K562 (cell line): ENCODE results near the gene PACC1. TPM values are rescaled to one million over a fixed set of nuclear protein-coding genes. Genes with fewer than 3 reads are reported as not detected.

Experiments
- BRF1 ChIP-seq: IDR thresholded peaks from 3 replicates; pipeline ENCODE4 v1.6.1; 2011; ENCODE audit warnings: borderline replicate concordance, mild to moderate bottlenecking; ENCODE audit not compliant: insufficient read length; ENCODE audit errors: extremely low read depth
- FOXA3 ChIP-seq, 2 experiments: fragments of 450-650 bp in 1 of 2; sonication (generic) in 1 of 2; formaldehyde crosslinking; IDR thresholded peaks in 1 of 2; conservative IDR thresholded peaks in 1 of 2; 2 replicates each; pipeline versions ENCODE4 v1.4.0 to v1.8.0; 2020 to 2022; ENCODE audit warnings: mild to moderate bottlenecking in 2 of 2, missing genetic modification reagents in 1 of 2
- MTA1 ChIP-seq: fragments of 450-650 bp; IDR thresholded peaks from 2 replicates; pipeline ENCODE4 v1.6.1; 2017; ENCODE audit warnings: borderline replicate concordance
- MTF1 ChIP-seq: fragments of 250-450 bp; sonication (Bioruptor Pico); IDR thresholded peaks from 2 replicates; pipeline ENCODE4 v1.9.0; 2021; ENCODE audit warnings: moderate library complexity, mild to moderate bottlenecking, inconsistent platforms, borderline replicate concordance
- SAP30 ChIP-seq: fragments of 200-600 bp; sonication (generic); IDR thresholded peaks from 2 replicates; pipeline ENCODE4 v1.6.1; 2012; ENCODE audit warnings: borderline replicate concordance, low read depth, mild to moderate bottlenecking, moderate library complexity, low read length, control low read depth, inconsistent platforms; ENCODE audit not compliant: insufficient read depth, poor library complexity, severe bottlenecking
- TAL1 ChIP-seq: fragments of 450-650 bp; IDR thresholded peaks from 2 replicates; pipeline ENCODE4 v1.6.1; 2016; ENCODE audit warnings: mild to moderate bottlenecking
- TRIM24 ChIP-seq, 2 experiments: fragments of 450-650 bp; IDR thresholded peaks; 2 replicates each; pipeline ENCODE4 v1.6.1; 2016
- ZNF121 ChIP-seq: sonication (generic); formaldehyde crosslinking; conservative IDR thresholded peaks from 2 replicates; pipeline ENCODE4 v1.8.0; 2022; ENCODE audit warnings: missing genetic modification reagents
- ZNF311 ChIP-seq: fragments of 250-450 bp; sonication (Bioruptor Pico); IDR thresholded peaks from 2 replicates; pipeline ENCODE4 v1.4.0; 2020; ENCODE audit warnings: mild to moderate bottlenecking, moderate library complexity
- polyA plus RNA-seq, 8 experiments: library from polyadenylated mRNA; depleted of rRNA in 4 of 8; stranded (reverse) in 5 of 8; unstranded in 3 of 8; fragments of >200 nt; fragmentation: Nextera tagmentation in 2 of 8; fragmentation: Illumina TruSeq in 1 of 8; extraction: Ambion mirVana in 2 of 8; extraction: Trizol in 1 of 8; gene quantifications; 2 replicates each; pipeline versions ENCODE4 v1.2.1 to v1.2.3, GENCODE V29; 2011 to 2014; ENCODE audit warnings: inconsistent platforms in 1 of 8, missing spikeins in 1 of 8
- total RNA-seq, 7 experiments: library from RNA; depleted of rRNA in 6 of 7; stranded (reverse); fragments of >200 nt in 6 of 7; fragmentation: Illumina TruSeq in 2 of 7; extraction: Trizol in 2 of 7; gene quantifications; 2 replicates each; pipeline versions ENCODE4 v1.2.1 to v1.2.3, GENCODE V29; 2011 to 2021; ENCODE audit warnings: low replicate concordance in 1 of 7
- TF ChIP-seq, protein P1 (sequence below): fragments of 250-450 bp; sonication (Bioruptor Pico); IDR thresholded peaks from 2 replicates; pipeline ENCODE4 v1.8.0; 2021; ENCODE audit warnings: moderate library complexity, mild to moderate bottlenecking, inconsistent platforms
- TF ChIP-seq, protein P2 (sequence below): fragments of 450-650 bp; IDR thresholded peaks from 2 replicates; pipeline ENCODE4 v1.6.1; 2016; ENCODE audit warnings: missing biosample characterization, missing genetic modification characterization
- TF ChIP-seq, protein P3 (sequence below): fragments of 450-650 bp; IDR thresholded peaks from one replicate; pipeline ENCODE4 v1.6.1; 2018; ENCODE audit warnings: mild to moderate bottlenecking, moderate library complexity; ENCODE audit not compliant: partially characterized antibody
- TF ChIP-seq, protein P4 (sequence below): sonication (generic); formaldehyde crosslinking; IDR thresholded peaks from 2 replicates; pipeline ENCODE4 v1.5.0; 2020; ENCODE audit warnings: missing genetic modification reagents
- TF ChIP-seq, protein P5 (sequence below), 3 experiments: fragments of 200-800 bp in 1 of 3; fragments of 250-450 bp in 1 of 3; fragments of 450-650 bp in 1 of 3; sonication (Bioruptor Pico) in 1 of 3; sonication (Bioruptor generic) in 1 of 3; formaldehyde crosslinking in 1 of 3; IDR thresholded peaks; 2 replicates each; pipeline versions ENCODE4 v1.6.1 to v1.8.0; 2016 to 2022; ENCODE audit warnings: mild to moderate bottlenecking in 2 of 3, missing genetic modification characterization in 2 of 3, missing compliant biosample characterization in 1 of 3, moderate library complexity in 1 of 3
- TF ChIP-seq, protein P6 (sequence below): fragments of 250-450 bp; sonication (Bioruptor Pico); IDR thresholded peaks from 2 replicates; pipeline ENCODE4 v1.9.0; 2021; ENCODE audit warnings: mild to moderate bottlenecking, inconsistent platforms

The PACC1 gene
- total and polyA plus RNA-seq, 9 of the 15 experiments (the other 6 are each of a cell fraction or from before 2014, with no cell fraction given): 7.1 to 19.3 (median 14.9) TPM

DNA sequence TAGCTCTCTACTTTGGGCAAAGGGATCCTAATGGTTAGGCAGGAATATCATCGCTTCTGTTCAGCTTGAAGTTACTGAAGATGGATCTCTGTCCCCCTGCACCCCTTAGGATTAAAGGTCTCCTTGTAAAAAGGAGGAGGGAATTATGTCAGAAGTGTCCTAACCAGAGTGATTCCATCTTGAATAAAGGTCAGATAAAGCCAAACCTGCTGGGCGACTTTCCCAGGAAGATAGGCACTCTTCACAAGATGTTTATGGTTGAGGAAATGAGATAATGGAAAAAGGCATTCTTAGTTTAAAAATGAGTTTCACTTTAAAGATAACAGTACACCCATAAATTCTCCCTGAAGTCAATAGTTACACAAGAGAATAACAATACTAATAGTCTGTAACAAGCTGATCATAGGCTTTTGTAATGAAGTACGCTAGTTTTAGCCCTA, 16.3 kb upstream of the PACC1 start (continued):
- TF ChIP-seq, protein P1, sequence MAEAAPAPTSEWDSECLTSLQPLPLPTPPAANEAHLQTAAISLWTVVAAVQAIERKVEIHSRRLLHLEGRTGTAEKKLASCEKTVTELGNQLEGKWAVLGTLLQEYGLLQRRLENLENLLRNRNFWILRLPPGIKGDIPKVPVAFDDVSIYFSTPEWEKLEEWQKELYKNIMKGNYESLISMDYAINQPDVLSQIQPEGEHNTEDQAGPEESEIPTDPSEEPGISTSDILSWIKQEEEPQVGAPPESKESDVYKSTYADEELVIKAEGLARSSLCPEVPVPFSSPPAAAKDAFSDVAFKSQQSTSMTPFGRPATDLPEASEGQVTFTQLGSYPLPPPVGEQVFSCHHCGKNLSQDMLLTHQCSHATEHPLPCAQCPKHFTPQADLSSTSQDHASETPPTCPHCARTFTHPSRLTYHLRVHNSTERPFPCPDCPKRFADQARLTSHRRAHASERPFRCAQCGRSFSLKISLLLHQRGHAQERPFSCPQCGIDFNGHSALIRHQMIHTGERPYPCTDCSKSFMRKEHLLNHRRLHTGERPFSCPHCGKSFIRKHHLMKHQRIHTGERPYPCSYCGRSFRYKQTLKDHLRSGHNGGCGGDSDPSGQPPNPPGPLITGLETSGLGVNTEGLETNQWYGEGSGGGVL (CRISPR knock-in tag): peak; percentile 64
- TF ChIP-seq FOXA3 (CRISPR knock-in tag; conservative IDR thresholded peaks at IDR 0.05 in 1 of 2, IDR thresholded peaks at IDR 0.05 in 1 of 2) (peak in 1 of 2 experiments; percentile 45; a peak in 1 of 4 replicates), TRIM24 (IDR thresholded peaks at IDR 0.05) (peak in 1 of 2 experiments; percentile 45; a peak in 2 of 4 replicates), MTA1 (0 out of 2 replicates have a peak, but pooled peaks have one; percentile 24), ZNF121 (CRISPR knock-in tag) (no peak), SAP30 (no peak), ZNF311 (CRISPR knock-in tag) (peak; percentile 89), TAL1 (peak; percentile 85), BRF1 (no peak), MTF1 (CRISPR knock-in tag) (peak; percentile 88; the same call in 1 of the 2 replicates)
- TF ChIP-seq, protein P2, sequence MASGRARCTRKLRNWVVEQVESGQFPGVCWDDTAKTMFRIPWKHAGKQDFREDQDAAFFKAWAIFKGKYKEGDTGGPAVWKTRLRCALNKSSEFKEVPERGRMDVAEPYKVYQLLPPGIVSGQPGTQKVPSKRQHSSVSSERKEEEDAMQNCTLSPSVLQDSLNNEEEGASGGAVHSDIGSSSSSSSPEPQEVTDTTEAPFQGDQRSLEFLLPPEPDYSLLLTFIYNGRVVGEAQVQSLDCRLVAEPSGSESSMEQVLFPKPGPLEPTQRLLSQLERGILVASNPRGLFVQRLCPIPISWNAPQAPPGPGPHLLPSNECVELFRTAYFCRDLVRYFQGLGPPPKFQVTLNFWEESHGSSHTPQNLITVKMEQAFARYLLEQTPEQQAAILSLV (tag): peak; percentile 87
- TF ChIP-seq, protein P3, sequence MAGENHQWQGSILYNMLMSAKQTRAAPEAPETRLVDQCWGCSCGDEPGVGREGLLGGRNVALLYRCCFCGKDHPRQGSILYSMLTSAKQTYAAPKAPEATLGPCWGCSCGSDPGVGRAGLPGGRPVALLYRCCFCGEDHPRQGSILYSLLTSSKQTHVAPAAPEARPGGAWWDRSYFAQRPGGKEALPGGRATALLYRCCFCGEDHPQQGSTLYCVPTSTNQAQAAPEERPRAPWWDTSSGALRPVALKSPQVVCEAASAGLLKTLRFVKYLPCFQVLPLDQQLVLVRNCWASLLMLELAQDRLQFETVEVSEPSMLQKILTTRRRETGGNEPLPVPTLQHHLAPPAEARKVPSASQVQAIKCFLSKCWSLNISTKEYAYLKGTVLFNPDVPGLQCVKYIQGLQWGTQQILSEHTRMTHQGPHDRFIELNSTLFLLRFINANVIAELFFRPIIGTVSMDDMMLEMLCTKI: no peak
- TF ChIP-seq, protein P4, sequence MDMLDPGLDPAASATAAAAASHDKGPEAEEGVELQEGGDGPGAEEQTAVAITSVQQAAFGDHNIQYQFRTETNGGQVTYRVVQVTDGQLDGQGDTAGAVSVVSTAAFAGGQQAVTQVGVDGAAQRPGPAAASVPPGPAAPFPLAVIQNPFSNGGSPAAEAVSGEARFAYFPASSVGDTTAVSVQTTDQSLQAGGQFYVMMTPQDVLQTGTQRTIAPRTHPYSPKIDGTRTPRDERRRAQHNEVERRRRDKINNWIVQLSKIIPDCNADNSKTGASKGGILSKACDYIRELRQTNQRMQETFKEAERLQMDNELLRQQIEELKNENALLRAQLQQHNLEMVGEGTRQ (CRISPR knock-in tag): no peak
- TF ChIP-seq, protein P5, sequence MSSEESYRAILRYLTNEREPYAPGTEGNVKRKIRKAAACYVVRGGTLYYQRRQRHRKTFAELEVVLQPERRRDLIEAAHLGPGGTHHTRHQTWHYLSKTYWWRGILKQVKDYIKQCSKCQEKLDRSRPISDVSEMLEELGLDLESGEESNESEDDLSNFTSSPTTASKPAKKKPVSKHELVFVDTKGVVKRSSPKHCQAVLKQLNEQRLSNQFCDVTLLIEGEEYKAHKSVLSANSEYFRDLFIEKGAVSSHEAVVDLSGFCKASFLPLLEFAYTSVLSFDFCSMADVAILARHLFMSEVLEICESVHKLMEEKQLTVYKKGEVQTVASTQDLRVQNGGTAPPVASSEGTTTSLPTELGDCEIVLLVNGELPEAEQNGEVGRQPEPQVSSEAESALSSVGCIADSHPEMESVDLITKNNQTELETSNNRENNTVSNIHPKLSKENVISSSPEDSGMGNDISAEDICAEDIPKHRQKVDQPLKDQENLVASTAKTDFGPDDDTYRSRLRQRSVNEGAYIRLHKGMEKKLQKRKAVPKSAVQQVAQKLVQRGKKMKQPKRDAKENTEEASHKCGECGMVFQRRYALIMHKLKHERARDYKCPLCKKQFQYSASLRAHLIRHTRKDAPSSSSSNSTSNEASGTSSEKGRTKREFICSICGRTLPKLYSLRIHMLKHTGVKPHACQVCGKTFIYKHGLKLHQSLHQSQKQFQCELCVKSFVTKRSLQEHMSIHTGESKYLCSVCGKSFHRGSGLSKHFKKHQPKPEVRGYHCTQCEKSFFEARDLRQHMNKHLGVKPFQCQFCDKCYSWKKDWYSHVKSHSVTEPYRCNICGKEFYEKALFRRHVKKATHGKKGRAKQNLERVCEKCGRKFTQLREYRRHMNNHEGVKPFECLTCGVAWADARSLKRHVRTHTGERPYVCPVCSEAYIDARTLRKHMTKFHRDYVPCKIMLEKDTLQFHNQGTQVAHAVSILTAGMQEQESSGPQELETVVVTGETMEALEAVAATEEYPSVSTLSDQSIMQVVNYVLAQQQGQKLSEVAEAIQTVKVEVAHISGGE (CRISPR knock-in tag; IDR thresholded peaks at IDR 0.05): peak in 1 of 3 experiments; percentile 71; a peak in 2 of 6 replicates
- TF ChIP-seq, protein P6, sequence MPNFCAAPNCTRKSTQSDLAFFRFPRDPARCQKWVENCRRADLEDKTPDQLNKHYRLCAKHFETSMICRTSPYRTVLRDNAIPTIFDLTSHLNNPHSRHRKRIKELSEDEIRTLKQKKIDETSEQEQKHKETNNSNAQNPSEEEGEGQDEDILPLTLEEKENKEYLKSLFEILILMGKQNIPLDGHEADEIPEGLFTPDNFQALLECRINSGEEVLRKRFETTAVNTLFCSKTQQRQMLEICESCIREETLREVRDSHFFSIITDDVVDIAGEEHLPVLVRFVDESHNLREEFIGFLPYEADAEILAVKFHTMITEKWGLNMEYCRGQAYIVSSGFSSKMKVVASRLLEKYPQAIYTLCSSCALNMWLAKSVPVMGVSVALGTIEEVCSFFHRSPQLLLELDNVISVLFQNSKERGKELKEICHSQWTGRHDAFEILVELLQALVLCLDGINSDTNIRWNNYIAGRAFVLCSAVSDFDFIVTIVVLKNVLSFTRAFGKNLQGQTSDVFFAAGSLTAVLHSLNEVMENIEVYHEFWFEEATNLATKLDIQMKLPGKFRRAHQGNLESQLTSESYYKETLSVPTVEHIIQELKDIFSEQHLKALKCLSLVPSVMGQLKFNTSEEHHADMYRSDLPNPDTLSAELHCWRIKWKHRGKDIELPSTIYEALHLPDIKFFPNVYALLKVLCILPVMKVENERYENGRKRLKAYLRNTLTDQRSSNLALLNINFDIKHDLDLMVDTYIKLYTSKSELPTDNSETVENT (CRISPR knock-in tag): no peak
